HL-60 (cell line): Measurements from ENCODE around the gene KDF1.

Experiments used
- DNase-seq, 2 experiments: peaks; one replicate each; pipeline ENCODE4 v3.0.0-alpha.2; 2010 to 2020; ENCODE audit warnings: low read depth in 1 of 2, low spot score in 1 of 2
- H3K27ac ChIP-seq: fragments of 250-450 bp; sonication (Bioruptor Pico); replicated peaks from 2 replicates; pipeline ENCODE4 v1.5.1; 2020; ENCODE audit warnings: mild to moderate bottlenecking, moderate library complexity
- H3K27me3 ChIP-seq: fragments of 250-450 bp; sonication (Bioruptor Pico); 2 replicates; pipeline ENCODE4 v1.5.1; 2021; ENCODE audit warnings: mild to moderate bottlenecking, moderate library complexity; ENCODE audit not compliant: insufficient read depth, poor library complexity, severe bottlenecking
- H3K4me3 ChIP-seq: replicated peaks from 2 replicates; pipeline ENCODE4 v1.5.1; 2011; ENCODE audit warnings: mild to moderate bottlenecking, control low read depth, low read length; ENCODE audit not compliant: insufficient read depth
- GABPA ChIP-seq: IDR thresholded peaks from 2 replicates; pipeline ENCODE4 v1.6.1; 2012; ENCODE audit warnings: low read depth
- POLR2AphosphoS5 ChIP-seq: IDR thresholded peaks from 2 replicates; pipeline ENCODE4 v1.6.1; 2012; ENCODE audit warnings: low read depth
- SPI1 ChIP-seq: IDR thresholded peaks from 2 replicates; pipeline ENCODE4 v1.6.1; 2012; ENCODE audit warnings: low read depth, mild to moderate bottlenecking, borderline replicate concordance
- TF ChIP-seq, protein P1 (sequence below): IDR thresholded peaks from one replicate; pipeline ENCODE4 v1.5.1; 2011; ENCODE audit warnings: low read length, control low read depth, inconsistent platforms; ENCODE audit not compliant: insufficient read depth
- TF ChIP-seq, protein P2 (sequence below): IDR thresholded peaks from 2 replicates; pipeline ENCODE4 v1.6.1; 2012; ENCODE audit warnings: low read depth; ENCODE audit not compliant: insufficient replicate concordance

The KDF1 gene

DNA sequence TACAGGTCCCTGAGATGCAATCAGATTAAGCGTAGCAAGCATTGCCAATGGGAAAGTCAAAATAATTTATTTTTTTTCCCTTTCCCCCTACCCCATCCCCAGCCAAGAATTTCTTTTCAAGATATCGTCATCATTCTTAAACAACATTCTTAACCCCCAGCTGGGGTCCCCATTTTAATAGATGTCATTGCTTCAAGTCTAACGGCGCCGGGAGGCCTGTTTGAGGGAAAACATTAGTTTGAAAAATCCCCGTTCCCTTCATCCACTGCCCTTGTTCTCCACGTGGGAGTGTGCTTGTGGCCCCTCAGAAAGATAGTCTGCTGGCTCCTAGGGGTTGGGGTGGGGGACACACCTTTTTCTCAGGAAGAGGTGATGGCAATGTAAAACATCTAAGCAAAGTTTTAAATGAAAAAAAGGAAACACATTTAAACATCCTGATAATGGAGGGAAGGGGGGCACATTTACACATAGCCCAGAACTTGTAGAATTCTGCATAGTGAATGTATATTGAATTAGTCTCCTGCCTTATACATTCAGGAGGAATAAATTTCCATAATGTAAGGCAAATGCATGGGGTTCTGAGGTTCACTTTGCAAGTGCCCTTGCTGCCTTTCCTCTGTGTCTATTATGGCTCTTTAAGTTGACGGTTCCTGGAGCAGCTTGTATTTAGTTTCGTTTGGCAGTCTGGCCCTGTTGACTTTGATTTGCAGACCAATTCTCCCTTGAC, 40.0 kb upstream of the KDF1 start:
- TF ChIP-seq SPI1 (no peak), GABPA (no peak), POLR2AphosphoS5 (no peak)
- TF ChIP-seq, protein P1, sequence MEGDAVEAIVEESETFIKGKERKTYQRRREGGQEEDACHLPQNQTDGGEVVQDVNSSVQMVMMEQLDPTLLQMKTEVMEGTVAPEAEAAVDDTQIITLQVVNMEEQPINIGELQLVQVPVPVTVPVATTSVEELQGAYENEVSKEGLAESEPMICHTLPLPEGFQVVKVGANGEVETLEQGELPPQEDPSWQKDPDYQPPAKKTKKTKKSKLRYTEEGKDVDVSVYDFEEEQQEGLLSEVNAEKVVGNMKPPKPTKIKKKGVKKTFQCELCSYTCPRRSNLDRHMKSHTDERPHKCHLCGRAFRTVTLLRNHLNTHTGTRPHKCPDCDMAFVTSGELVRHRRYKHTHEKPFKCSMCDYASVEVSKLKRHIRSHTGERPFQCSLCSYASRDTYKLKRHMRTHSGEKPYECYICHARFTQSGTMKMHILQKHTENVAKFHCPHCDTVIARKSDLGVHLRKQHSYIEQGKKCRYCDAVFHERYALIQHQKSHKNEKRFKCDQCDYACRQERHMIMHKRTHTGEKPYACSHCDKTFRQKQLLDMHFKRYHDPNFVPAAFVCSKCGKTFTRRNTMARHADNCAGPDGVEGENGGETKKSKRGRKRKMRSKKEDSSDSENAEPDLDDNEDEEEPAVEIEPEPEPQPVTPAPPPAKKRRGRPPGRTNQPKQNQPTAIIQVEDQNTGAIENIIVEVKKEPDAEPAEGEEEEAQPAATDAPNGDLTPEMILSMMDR, result no peak
- TF ChIP-seq, protein P2, sequence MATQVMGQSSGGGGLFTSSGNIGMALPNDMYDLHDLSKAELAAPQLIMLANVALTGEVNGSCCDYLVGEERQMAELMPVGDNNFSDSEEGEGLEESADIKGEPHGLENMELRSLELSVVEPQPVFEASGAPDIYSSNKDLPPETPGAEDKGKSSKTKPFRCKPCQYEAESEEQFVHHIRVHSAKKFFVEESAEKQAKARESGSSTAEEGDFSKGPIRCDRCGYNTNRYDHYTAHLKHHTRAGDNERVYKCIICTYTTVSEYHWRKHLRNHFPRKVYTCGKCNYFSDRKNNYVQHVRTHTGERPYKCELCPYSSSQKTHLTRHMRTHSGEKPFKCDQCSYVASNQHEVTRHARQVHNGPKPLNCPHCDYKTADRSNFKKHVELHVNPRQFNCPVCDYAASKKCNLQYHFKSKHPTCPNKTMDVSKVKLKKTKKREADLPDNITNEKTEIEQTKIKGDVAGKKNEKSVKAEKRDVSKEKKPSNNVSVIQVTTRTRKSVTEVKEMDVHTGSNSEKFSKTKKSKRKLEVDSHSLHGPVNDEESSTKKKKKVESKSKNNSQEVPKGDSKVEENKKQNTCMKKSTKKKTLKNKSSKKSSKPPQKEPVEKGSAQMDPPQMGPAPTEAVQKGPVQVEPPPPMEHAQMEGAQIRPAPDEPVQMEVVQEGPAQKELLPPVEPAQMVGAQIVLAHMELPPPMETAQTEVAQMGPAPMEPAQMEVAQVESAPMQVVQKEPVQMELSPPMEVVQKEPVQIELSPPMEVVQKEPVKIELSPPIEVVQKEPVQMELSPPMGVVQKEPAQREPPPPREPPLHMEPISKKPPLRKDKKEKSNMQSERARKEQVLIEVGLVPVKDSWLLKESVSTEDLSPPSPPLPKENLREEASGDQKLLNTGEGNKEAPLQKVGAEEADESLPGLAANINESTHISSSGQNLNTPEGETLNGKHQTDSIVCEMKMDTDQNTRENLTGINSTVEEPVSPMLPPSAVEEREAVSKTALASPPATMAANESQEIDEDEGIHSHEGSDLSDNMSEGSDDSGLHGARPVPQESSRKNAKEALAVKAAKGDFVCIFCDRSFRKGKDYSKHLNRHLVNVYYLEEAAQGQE, result no peak
- Histone ChIP-seq H3K27ac (no peak overlapping the region), H3K4me3 (no peak overlapping the region), H3K27me3 (peaks cover 4% of the 10 kb centered on the region)
- no peak for DNase-seq

DNA sequence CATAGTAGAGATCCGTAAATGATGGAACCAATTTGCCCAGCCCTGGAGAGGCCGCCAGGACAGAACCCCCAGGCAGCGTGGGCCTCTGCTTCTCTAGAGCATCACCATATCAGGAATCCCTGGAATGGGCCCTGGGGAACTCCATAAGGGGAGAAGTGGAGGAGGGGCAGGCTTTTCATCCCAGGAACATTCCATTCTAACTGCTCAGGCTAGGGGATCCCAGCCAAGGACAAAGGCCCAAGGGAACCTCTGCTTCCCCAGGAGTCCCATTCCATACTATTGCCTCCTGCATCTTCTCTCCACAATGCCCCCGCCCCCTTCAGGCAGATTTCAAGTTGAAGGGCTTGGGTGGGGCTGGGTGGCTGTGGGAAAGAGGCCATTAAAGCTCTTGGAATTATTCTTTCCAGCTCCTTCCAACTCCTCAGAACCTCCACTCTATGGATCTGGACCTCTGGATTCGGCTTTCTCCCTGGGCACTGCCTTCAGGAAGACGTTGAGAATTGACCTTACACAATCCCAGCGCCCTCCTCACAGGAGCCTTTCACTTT, 39.2 kb upstream of the KDF1 start:
- H3K27me3 ChIP-seq, result peaks cover 10% of the 10 kb centered on the region
- DNase-seq, result no peak
- TF ChIP-seq GABPA (no peak), SPI1 (no peak), POLR2AphosphoS5 (no peak)
- TF ChIP-seq, protein P1, result no peak
- TF ChIP-seq, protein P2, result no peak
- no peak overlapping the region for H3K27ac ChIP-seq
- H3K4me3 ChIP-seq, result no peak overlapping the region

DNA sequence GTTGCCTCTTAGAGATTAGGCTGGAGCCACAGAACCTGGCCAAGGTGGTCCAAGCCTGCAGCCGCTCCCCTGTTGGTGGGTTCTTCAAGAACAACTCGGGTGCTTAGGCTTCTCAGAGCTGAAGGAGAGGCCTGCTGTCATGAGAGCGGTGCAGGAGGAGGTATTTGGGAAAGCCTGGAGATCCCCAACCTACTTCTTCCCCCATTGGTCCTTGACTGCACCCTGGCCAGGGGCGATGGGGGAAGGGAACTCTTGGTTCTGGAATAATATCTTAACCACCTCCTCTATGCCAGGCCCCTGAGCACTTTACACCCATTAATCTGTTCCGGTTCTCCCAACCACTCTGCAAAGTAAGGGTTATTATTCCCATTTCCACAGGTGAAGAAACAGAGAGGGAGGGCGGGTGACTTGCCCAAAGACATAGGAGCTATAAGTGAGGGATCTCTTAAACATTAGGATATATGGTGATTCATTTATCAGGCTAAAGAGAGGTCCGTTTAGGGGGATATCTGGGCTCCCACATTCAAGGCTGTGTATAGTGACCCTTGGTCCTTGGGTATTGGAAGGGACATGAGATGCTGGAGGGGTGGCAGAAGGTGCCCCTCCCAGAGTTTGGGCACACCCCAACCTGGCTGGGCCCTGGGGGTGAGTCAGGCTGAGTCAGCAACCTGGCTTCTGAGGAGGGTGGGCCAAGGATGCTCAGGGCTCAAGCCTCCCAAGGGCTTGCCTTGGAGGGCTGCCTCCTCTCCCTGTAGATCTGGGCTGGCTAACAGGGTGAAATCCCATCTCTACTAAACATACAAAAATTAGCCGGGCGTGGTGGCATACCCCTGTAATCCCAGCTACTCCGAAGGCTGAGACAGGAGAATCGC, 38.4 kb upstream of the KDF1 start:
- H3K4me3 ChIP-seq, result no peak overlapping the region
- no peak for DNase-seq
- TF ChIP-seq POLR2AphosphoS5 (no peak), GABPA (no peak), SPI1 (no peak)
- TF ChIP-seq, protein P2, result no peak
- TF ChIP-seq, protein P1, result no peak
- H3K27ac ChIP-seq, result no peak overlapping the region
- peaks cover 13% of the 10 kb centered on the region for H3K27me3 ChIP-seq
